Epidermal melanocyte (primary cell): ENCODE measurements around the gene NCOA1.

Experiments
- DNase-seq: peaks from one replicate; pipeline ENCODE4 v3.0.0; 2011; ENCODE audit warnings: low spot score; ENCODE audit not compliant: insufficient read length

Gene NCOA1

DNA sequence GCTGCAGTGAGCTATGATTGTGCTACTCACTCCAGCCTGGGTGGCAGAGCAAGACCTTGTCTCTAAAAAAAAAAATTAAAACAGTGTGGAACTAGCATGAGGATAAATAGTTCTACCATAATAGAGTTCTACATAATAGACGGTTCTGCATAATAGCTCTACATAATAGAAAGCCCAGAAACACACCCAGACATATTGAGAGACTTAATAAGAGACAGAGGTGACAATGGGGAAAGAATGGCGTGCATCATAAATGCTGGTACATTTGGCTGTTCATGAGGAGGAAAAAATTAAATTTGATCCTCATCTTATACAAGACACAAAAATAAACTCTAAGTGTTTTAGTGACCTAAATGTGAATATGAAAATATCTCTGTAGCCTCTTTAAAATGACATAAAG, 243.7 kb downstream of the NCOA1 start:
- no peak for DNase-seq

DNA sequence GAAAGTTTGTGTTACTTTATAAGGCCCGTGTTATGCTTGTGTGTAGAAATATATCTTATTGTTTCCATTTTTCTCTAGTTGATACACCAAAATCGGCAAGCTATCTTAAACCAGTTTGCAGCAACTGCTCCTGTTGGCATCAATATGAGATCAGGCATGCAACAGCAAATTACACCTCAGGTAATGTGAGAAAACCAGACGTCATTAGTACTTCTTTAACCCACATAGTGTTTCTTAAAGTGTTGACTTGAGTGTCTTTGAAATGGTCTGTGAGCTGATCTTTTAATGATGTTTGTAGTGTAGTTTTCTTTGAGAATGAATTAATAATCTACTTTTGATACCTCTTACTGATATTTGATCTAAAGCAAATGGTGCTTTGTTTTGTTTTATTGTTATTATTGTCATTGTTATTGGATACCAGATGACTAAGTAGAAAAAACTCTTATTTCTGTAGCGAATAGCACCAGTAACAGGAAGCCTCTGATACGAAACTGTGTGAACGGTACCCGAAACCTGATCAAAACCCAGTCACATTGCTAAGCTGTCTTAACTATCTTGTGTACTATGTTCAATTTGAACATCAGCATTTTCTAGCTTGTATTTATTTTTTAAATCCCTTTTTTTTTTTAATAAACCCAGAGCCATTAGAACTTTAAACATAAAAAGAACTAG, 248.4 kb downstream of the NCOA1 start:
- no peak for DNase-seq

DNA sequence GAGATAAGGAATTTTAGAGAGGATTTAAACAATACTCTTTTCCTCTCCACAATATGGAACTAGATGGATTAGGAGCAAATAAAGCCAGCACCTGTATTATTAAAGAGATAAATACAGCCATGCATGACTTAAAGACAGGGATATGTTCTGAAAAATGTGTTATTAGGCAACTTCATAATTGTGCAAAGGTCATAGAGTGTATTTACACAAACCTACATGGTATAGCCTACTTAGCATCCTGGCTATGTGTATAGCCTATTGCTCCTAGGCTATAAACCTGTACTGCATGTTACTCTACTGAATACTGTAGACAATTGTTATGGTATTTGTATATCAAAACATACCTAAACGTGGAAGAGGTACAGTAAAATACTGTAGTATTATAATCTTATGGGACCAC, 249.1 kb downstream of the NCOA1 start:
- no peak for DNase-seq

DNA sequence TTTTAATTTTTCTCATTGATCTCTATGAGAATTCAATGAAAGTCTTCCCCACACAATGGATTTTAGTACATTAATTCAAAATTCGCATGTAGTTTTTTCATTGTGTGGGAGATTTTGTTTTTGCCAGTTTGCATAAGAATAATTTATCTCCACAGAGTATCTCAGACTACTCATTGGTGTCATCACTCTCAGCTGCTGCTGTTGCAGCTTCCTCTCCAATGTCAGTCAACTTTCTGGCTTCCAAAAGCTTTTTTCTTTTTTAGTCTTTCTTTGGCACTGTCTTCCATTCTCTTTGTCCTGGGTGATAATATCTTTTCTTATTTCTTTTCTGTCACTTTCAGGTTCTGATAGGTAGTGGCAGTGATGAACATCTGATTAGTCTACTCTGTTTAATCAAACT, 251.7 kb downstream of the NCOA1 start:
- no peak for DNase-seq

DNA sequence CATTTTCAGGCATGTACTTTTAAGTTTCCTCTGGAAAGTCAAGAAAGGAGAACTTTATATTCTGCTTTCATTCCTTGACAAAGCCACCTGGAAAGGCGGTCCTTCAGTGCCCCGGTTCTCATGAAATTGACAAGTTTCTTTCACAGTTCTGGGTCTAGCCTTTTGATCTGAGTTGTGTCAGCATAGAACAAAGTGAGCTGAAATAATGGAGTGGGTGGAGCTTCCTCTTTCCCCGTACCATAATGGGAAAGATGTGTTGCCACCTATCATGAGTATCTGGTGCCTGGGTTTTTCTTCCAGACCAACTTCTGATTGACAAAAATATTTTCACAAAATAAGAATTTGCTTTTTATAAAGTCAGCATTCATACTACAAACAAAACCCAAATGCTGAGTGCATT, 252.9 kb downstream of the NCOA1 start:
- DNase-seq, result no peak

DNA sequence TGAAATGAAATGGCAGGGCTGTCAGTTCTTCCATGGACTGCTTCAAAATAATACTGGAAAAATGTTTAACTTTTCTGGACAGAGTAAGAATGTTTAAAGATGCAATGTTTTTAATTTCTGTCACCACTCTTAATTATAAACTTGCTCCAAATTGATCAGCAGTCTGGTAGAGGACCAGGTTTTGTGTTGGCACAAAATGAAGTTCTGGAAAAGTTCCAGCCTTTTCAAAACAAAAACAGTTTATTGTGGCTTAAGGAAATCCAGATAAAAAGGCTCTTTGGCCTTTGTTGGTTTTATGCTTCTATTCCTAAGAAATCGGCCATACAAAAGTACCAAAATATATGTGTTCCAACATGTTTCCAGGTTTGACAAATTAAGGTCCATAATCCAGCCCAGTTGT, 253.3 kb downstream of the NCOA1 start:
- no peak for DNase-seq

DNA sequence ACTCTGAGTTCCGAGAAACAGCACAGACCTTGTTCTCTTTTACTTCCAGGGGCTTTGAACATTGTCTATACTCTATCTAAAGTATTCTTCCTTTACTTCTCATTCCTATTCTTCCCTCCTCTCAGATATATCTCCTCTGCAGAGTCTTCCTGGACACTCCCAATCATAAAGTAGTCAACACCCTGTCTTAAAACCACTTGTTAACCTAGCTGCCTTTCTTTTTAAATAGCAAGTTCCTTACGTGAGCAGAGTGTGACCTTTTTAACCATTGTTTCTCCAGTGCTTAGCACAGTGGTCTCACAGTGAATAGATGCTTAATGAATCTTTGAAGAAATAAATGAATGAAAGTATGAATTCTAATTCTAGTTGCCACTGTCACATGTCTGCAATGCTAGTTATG, 254.8 kb downstream of the NCOA1 start:
- DNase-seq, result no peak

DNA sequence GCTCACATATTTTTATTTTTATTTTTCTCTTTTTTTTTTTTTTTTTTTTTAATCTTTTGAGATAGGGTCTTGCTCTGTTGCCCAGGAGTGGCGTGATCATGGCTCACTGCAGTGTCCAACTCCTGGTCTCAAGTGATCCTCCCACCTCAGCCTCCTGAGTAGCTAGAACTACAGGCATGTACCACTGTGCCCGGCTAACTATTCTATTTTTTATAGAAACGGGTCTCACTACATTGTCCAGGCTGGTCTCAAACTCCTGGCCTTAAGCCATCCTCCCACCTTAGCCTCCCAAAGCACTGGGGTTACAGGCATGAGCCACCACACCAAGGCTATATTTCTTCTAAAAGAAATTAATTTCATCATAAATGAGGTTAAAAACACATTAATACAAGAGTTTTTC, 256.2 kb downstream of the NCOA1 start:
- no peak for DNase-seq

DNA sequence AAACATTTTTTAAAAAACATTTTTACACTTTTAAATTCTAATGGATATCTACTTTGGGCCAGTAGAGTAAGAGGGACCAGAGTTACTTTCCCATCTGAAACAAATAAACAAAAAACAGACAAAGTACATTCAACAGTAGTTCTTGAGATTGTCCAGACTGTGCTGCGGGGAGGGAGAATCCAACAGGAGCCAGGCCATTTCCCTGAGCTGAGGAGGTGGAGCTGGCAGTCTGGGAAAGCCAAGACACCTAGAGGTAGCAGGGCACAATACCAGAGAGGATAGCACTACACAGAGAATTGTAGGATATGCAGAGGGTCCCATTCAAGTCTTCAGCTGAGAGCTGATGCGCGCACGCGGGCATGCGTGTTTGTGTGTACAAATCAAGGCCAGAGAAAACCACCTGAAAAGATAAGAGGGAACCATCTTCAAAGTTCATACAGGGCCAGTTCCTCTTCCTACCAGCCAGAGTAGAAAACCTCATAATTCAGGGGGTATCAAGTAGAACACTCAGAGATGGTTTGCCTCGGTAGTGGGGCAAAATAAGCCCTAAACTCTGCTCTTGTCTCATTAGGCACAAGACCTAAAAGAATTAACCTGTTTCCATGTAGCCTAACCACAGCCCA, 258.1 kb downstream of the NCOA1 start:
- no peak for DNase-seq

DNA sequence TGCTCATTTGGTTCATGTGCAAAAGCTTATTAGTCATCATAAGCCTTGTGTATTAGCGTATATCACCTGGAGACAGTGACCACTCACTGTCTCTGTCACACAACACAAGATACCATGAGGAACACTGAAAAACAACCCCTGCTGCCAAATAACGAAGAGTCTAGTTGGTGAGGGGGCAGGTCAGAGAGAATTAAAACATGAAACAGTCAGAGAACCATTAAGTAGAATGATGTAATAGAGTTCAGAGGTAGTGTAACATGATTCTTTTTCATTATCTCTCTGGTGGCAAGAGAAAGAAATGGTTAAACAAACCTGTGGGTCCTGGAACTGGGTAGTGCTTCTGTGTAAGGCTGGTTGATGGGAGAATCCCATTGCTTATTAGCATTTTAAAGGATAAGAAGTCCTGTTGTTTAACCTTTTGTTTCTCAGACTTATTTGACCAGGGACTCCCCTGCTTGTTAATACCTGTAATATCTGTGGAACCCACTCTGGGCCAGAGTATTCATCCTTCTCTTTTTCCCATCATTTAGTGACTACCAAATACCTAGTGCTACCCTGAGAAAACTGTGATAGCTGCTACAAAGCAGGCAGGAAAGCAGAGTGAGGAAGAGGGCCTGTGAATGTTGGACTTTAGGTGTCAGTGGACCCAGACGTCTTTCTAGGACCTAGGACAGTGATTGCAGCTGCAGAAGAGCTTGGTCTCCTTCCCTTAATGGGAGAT, 264.1 kb downstream of the NCOA1 start:
- no peak for DNase-seq

DNA sequence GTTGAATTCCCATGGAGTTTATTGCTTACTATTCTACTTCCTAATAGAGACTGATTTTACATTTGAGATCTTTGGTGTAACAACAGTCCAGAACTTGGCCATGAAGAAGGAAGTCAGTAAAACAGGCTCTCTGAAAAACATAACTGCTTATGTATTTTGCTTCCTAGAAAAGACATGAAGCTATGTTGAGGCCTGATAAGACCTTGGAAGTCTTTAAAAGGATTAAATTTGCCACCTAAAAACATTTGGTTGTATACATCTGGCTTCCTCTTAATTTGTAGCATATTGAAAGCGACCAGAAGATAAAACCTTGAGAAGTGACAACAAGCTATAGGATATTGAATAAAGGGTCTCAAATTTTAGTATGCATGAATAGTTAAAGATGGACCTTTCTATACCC, 265.7 kb downstream of the NCOA1 start:
- no peak for DNase-seq

DNA sequence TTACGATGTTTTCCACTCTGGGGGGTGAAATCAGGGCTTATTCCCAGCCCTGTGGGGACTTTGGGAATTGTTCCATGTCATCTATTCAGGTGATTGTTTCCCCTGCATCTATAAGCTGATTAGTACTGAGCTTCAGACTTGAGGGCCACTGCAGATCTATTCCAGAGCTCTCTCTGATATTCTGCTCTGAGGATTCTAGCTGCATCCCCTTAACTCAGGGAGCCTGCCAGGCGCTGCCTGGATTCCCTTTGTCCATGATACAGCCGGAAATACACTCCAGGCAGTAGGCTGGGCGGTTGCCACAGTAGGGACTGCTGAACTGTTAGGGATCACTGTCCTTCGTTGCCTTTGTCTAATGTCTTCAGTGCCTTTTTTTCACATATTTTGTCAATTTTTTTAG, 270.8 kb downstream of the NCOA1 start:
- no peak for DNase-seq

DNA sequence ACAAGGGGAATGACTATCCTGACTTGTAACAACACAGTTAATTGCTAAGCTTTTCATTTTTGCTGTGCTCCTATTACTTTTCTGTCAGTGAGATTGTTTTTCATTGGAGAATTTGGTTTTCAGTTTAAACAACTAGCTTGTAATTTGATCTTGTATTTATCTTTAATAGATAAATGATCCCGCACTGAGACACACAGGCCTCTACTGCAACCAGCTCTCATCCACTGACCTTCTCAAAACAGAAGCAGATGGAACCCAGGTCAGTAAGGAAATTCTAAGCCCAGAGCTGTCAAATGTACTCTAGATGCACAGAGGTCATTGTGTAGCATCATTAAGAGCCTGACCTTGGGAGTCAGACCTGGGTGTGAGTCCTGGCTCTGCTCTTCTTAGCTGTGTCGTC, 271.5 kb downstream of the NCOA1 start:
- no peak for DNase-seq

DNA sequence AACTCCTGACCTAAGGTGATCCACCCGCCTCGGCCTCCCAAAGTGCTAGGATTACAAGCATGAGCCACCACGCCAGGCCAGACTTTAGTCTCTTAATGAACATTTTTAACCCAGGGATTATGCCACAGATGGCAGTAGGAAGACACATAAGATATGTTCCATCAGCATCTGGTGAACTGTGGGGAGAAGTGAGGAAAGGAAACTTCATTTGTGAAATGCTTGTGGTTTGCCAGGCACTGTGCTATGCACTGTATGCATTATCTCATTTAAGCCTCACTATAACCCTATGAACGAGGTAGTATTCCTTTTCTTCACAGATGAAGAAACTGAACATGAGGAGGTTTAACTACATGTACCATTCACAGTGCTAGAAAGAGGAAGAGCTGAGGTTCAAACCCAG, 272.8 kb downstream of the NCOA1 start:
- DNase-seq, result no peak

DNA sequence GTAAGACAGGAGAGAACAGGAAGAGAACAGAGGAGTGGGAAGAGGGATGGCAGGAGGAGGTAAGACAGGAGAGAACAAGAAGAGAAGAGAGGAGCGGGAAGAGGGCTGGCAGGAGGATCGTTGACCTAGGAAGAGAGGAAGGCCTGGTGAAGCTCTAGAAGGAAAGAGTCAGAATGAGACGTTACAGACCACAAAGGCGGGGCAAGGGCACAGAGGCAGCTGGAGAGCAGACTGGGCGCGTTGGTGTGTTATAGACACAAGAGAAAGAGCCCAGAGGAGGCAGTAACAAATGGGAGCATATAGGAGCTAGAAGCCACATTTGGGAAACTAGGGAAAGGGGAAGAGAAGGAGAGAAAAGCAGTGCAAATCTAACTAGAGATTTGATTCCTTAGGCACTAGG, 275.6 kb downstream of the NCOA1 start:
- no peak for DNase-seq

DNA sequence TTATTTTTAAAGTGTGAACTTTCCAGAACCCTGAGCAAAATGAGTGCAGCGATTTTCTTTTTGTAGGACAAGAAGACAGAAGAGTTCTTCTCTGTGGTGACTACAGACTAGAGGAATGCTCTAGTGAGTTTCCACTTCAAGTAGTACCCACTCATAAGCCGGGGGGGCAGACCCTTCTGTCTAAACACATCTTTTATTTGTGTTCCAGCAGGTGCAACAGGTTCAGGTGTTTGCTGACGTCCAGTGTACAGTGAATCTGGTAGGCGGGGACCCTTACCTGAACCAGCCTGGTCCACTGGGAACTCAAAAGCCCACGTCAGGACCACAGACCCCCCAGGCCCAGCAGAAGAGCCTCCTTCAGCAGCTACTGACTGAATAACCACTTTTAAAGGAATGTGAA, 277.0 kb downstream of the NCOA1 start:
- no peak for DNase-seq

DNA sequence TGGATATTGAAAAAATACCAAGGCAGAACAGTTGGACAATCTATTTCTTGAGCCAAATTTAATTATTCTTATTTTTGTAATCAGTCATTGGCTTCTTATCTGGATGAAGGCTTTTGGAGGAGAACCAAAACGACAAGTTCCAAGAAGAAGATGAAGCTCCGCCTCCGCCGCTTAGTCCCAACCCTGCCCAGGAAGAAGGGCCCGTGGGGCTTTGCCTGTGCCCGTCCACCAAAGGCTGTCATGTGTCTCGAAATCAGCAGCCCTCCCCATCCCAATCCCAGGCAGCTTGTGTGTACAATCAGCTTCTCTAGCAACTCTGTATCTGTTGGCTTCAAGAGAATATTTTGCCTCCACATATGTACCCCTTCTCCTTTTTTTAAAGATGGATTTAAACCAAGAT, 277.5 kb downstream of the NCOA1 start:
- DNase-seq, result no peak

DNA sequence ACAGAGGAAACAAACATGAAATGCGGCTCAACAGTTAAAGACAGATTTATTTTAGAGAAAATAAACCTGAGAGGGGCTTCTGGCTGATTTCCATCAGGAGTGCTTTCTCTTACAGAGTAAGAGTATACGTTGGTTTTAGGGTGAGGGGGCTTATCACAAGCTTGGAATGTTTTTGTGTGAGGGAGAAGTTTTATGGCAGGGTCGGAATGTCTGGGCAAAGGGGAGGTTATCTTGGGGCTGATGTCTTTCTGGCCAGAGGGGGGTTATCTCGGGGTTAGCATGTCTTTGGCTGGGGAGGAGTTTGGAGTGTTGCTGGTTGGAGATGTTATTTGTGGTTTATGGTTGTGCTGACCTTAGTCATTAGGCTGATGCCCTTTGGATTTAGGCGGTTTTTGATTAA, 280.0 kb downstream of the NCOA1 start:
- no peak for DNase-seq

DNA sequence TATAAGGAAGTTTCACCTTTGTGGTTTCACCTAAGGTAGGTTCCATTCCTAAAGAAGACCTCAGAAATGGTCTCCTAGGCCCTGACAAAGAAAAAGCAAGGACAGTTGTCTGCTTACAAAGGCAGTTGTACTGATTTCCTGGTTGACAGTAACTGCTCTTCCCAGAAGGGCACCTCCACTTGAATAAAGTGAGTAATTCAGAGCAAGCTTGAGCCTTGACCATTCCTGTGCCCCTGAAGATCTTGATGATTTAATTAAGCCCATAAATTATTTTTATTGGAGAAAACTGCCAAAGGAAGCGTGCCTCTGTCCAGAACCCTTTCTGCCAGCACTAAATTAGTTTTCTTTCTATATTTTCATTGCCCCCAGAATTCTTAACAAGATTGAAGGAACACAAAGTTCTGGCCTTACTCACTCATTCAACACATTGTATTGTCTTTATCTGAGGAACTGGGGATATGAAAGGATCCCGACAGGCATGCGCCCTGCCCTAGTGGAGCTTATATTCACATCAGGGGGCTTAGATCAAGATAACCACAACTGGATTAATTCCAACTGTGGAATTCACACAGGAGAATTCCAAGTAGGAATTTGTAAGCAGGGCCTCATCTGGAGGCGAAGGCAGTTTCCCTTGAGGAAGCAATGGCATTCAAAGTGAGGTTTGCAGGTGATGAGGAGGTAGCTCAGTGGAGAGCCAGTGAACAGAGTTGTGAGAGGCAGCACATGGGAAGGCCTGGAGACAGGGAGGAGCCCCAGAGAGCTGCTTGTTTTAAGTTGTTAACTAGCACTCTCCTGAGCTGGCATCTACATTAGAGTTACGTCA, 280.9 kb downstream of the NCOA1 start:
- DNase-seq, result no peak

DNA sequence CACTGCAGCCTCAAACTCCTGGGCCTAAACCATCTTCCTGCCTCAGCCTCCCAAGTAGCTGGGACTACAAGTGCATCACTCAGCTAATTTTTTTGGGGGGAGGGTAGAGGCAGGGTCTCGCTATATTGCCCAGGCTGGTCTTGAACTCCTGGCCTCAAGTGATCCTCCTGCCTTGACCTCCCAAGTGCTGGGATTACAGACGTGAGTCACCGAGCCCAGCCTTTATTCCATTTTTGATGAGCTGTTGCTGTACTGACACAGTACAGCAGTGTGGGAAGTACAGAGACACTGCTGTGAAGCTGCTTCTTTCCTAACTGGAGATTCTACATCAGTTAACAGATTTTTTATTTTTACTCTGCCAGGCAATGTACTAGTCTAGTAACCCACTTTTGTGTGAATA, 283.3 kb downstream of the NCOA1 start:
- no peak for DNase-seq

DNA sequence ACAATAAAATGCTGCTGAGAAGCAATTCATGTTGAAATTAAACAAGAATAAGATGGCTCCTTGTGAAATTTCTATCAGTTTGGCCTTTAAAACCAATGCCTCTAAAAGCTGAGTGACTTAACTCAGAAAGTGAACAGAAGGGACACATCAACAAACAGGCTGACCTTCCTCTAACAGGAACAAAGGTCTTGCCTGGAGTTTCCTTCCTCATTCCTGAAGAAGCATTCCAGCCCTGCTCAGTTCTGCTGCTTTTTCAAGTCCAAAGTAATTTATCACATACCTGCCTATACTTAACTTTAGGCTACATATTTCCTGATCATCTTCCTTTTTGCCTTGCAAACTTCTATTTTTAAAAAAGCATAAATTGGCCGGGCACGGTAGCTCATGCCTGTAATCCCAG, 288.1 kb downstream of the NCOA1 start:
- DNase-seq, result no peak

DNA sequence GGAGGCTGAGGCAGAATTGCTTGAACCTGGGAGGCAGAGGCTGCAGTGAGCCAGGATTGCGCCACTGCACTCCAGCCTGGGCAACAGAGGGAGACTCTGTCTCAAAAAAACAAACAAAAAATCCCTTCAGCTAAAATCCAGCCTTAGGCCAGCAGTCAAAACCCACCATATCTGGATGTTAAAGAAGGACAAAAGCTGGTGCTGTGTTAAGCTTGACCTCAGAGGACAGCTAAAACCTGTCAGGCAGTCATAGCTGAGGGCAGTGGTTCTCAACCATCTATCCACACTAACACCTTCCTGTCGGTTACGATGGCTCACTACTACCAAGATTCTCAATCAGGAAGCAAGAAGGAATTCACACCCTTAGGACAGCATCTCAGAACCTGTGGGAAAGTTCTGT, 292.6 kb downstream of the NCOA1 start:
- DNase-seq, result no peak
